GM10266 (cell line): ENCODE results near the gene CNTNAP1.

Experiments
- DNase-seq: peaks from one replicate; pipeline ENCODE4 v3.0.0; 2012; ENCODE audit errors: extremely low spot score
- CTCF ChIP-seq: IDR thresholded peaks from 2 replicates; pipeline ENCODE4 v1.5.1; 2012; ENCODE audit warnings: mild to moderate bottlenecking, low read depth; ENCODE audit not compliant: control insufficient read depth, insufficient read depth; ENCODE audit errors: missing control alignments

Gene CNTNAP1

GRCh38 chr17:42744806-42745617, 62.7 kb downstream of the CNTNAP1 start, which contains the start of gene EZH1:
TSS of gene EZH1 (minus strand) at chr17:42745040. CDS start at chr17:42728941, 16,099 bp downstream.
- peak; percentile 99 for DNase-seq
- TF ChIP-seq CTCF: no peak

- DNase-seq: no peak
- no peak for TF ChIP-seq CTCF
Observed at GRCh38 chr17:42748202-42748907, 66.0 kb downstream of the CNTNAP1 start.

GRCh38 chr17:42748908-42749798, 66.8 kb downstream of the CNTNAP1 start:
- no peak for TF ChIP-seq CTCF
- no peak for DNase-seq
